Measurements from ENCODE around the gene HRC.
A peak's percentile ranks its signal among the peaks of the same experiment; 100 is the strongest.

GRCh38 chr19:49113762-49114629 is 41.2 kb downstream of the HRC start, which contains the start of gene LIN7B:
- TF ChIP-seq CTCF (IDR thresholded peaks at IDR 0.05; ENCODE audit: low read depth, low read length) (peak; percentile 52), EZH2phosphoT487 (IDR thresholded peaks at IDR 0.05; ENCODE audit: low read depth) (no peak)

Measured in OCI-LY3 (cell line).